IMR-90 (cell line): ENCODE results near the gene RASSF3. TPM values are rescaled to one million over a fixed set of nuclear protein-coding genes. Genes with fewer than 3 reads are reported as not detected.

Experiments
- ATAC-seq: fragments of 200-7000 bp; cut with Tn5 transposase; 2 replicates; pipeline ENCODE4 v1.9.1; 2020; ENCODE audit warnings: low read depth, mild to moderate bottlenecking, moderate library complexity
- BruUV-seq: library from RNA; stranded (reverse); fragments of 400-500 nt; replicated peaks from 2 replicates; lab custom pipeline; 2021; lab: Mats Ljungman, UMichigan
- CTCF ChIA-PET: fragments of 300-600 bp; formaldehyde crosslinking; extraction: SDS; loops from one replicate; lab custom pipeline; 2021; ENCODE audit warnings: antibody characterized with exemption; lab: Yijun Ruan, JAX
- POLR2A ChIA-PET: fragments of 300-600 bp; sonication (Branson Sonifier 250); formaldehyde crosslinking; loops from one replicate; lab custom pipeline; 2022; ENCODE audit warnings: antibody characterized with exemption; ENCODE audit not compliant: unreplicated experiment; lab: Charles Lee
- DNase-seq: peaks from one replicate; pipeline ENCODE4 v3.0.0; 2013
- H2AFZ ChIP-seq: replicated peaks from 2 replicates; pipeline ENCODE3; 2013; ENCODE audit warnings: low read length, mild to moderate bottlenecking; ENCODE audit not compliant: poor library complexity
- H2AK5ac ChIP-seq: 2 replicates; pipeline ENCODE4 v1.6.1; 2013; ENCODE audit warnings: low read depth, low read length, inconsistent platforms
- H2AK9ac ChIP-seq: replicated peaks from 2 replicates; pipeline ENCODE3; 2013; ENCODE audit warnings: mild to moderate bottlenecking, low read depth, low read length, moderate library complexity; ENCODE audit not compliant: poor library complexity
- H2BK120ac ChIP-seq: 2 replicates; pipeline ENCODE4 v1.6.1; 2013; ENCODE audit warnings: low read depth, low read length, inconsistent platforms
- H2BK15ac ChIP-seq: 3 replicates; pipeline ENCODE4 v1.6.1; 2013; ENCODE audit warnings: low read depth, low read length, inconsistent platforms
- H2BK20ac ChIP-seq: 2 replicates; pipeline ENCODE4 v1.6.1; 2013; ENCODE audit warnings: low read depth, mild to moderate bottlenecking, inconsistent platforms, low read length, moderate library complexity
- H2BK5ac ChIP-seq: 2 replicates; pipeline ENCODE4 v1.6.1; 2013; ENCODE audit warnings: mild to moderate bottlenecking, low read depth, low read length, inconsistent platforms; ENCODE audit not compliant: poor library complexity, severe bottlenecking
- H3K14ac ChIP-seq: replicated peaks from 2 replicates; pipeline ENCODE4 v1.6.1; 2013; ENCODE audit warnings: low read depth, low read length, inconsistent platforms
- H3K18ac ChIP-seq: 2 replicates; pipeline ENCODE4 v1.6.1; 2013; ENCODE audit warnings: low read depth, low read length, control low read depth
- H3K23ac ChIP-seq: 2 replicates; pipeline ENCODE4 v1.6.1; 2013; ENCODE audit warnings: low read depth, low read length, inconsistent platforms
- H3K27ac ChIP-seq: 2 replicates; pipeline ENCODE4 v1.5.1; 2013; ENCODE audit warnings: mild to moderate bottlenecking, control low read depth, low read length; ENCODE audit not compliant: insufficient read depth
- H3K27me3 ChIP-seq: 2 replicates; pipeline ENCODE4 v1.6.1; 2013; ENCODE audit warnings: low read length; ENCODE audit not compliant: control insufficient read depth, insufficient read depth
- H3K36me3 ChIP-seq: 2 replicates; pipeline ENCODE4 v1.6.1; 2013; ENCODE audit warnings: low read length, mixed read lengths; ENCODE audit not compliant: control insufficient read depth, insufficient read depth
- H3K4ac ChIP-seq: 2 replicates; pipeline ENCODE4 v1.6.1; 2013; ENCODE audit warnings: low read depth, low read length, inconsistent platforms
- H3K4me1 ChIP-seq: 2 replicates; pipeline ENCODE4 v1.6.1; 2013; ENCODE audit warnings: low read length, mixed read lengths; ENCODE audit not compliant: control insufficient read depth, insufficient read depth
- H3K4me2 ChIP-seq: 2 replicates; pipeline ENCODE4 v1.6.1; 2013; ENCODE audit warnings: low read depth, mild to moderate bottlenecking, control low read depth, low read length, moderate library complexity
- H3K4me3 ChIP-seq: 2 replicates; pipeline ENCODE4 v1.5.1; 2013; ENCODE audit warnings: low read depth, mild to moderate bottlenecking, control low read depth, low read length, moderate library complexity; ENCODE audit not compliant: insufficient read depth
- H3K56ac ChIP-seq: 2 replicates; pipeline ENCODE4 v1.6.1; 2013; ENCODE audit warnings: low read length, inconsistent platforms; ENCODE audit not compliant: insufficient read depth; ENCODE audit errors: extremely low read depth
- H3K79me1 ChIP-seq, 2 experiments: 2 replicates each; pipeline ENCODE4 v1.6.1; 2013; ENCODE audit warnings: low read length in 2 of 2, inconsistent platforms in 1 of 2, low read depth in 1 of 2
- H3K9ac ChIP-seq: 2 replicates; pipeline ENCODE4 v1.6.1; 2013; ENCODE audit warnings: low read depth, low read length, control low read depth
- H3K9me1 ChIP-seq: 2 replicates; pipeline ENCODE4 v1.6.1; 2013; ENCODE audit warnings: low read length, inconsistent platforms; ENCODE audit not compliant: insufficient read depth
- H3K9me3 ChIP-seq: 2 replicates; pipeline ENCODE4 v1.6.1; 2013; ENCODE audit warnings: low read length; ENCODE audit not compliant: control insufficient read depth, insufficient read depth
- H4K20me1 ChIP-seq: 2 replicates; pipeline ENCODE4 v1.6.1; 2013; ENCODE audit warnings: low read length, inconsistent platforms; ENCODE audit not compliant: insufficient read depth
- H4K5ac ChIP-seq: 2 replicates; pipeline ENCODE4 v1.6.1; 2013; ENCODE audit warnings: mild to moderate bottlenecking, low read depth, low read length, control low read depth
- H4K8ac ChIP-seq, 2 experiments: 2 replicates each; pipeline ENCODE4 v1.6.1; 2013; ENCODE audit warnings: low read depth in 2 of 2, low read length in 2 of 2, control low read depth in 1 of 2, inconsistent platforms in 1 of 2
- H4K91ac ChIP-seq: 2 replicates; pipeline ENCODE4 v1.6.1; 2013; ENCODE audit warnings: low read depth, low read length, inconsistent platforms; ENCODE audit not compliant: insufficient read depth
- CEBPB ChIP-seq: IDR thresholded peaks from 2 replicates; pipeline ENCODE4 v1.6.1; 2012; ENCODE audit warnings: low read depth, low read length, improper control_type of control experiment
- MXI1 ChIP-seq: IDR thresholded peaks from 2 replicates; pipeline ENCODE4 v1.6.1; 2012; ENCODE audit warnings: low read depth, mild to moderate bottlenecking, low read length, moderate library complexity, borderline replicate concordance
- POLR2A ChIP-seq: IDR thresholded peaks from 2 replicates; pipeline ENCODE4 v1.6.1; 2012; ENCODE audit warnings: mild to moderate bottlenecking, low read depth, low read length
- WGBS, 2 experiments: methylation state at CpG; one replicate each; pipeline versions ENCODE4 v1.1.5 to v1.1.7; 2013; ENCODE audit warnings: missing lambda C conversion rate in 2 of 2; ENCODE audit not compliant: insufficient read length in 1 of 2; ENCODE audit errors: extremely low coverage in 2 of 2; 5-methylcytosine and 5-hydroxymethylcytosine counted together
- dilution Hi-C: fragments of 300-500 bp; cut with HindIII; formaldehyde crosslinking; loops from one replicate; pipeline ENCODE4 v1.14.3; 2018; ENCODE audit warnings: low sequenced_read_pairs; ENCODE audit not compliant: unreplicated experiment
- in situ Hi-C: fragments of 300-500 bp; cut with MboI; formaldehyde crosslinking; loops from 3 replicates; pipeline ENCODE4 v1.14.3; 2019; ENCODE audit warnings: low sequenced_read_pairs, inconsistent platforms, mixed read lengths
- intact Hi-C: fragments of 100-400 bp; cut with micrococcal nuclease; formaldehyde crosslinking; loops from 2 replicates; pipeline ENCODE4 v1.10.0; 2022
- polyA plus RNA-seq, 3 experiments: library from polyadenylated mRNA; depleted of rRNA; stranded (reverse); fragments of >200 nt; gene quantifications; 2 replicates each; pipeline ENCODE4 v1.2.3, GENCODE V29; 2012; ENCODE audit warnings: low replicate concordance in 1 of 3
- total RNA-seq: library from RNA; depleted of rRNA; stranded (reverse); fragments of >200 nt; gene quantifications from 2 replicates; pipeline ENCODE4 v1.2.3, GENCODE V29; 2012
- TF ChIP-seq, protein P1 (sequence below): fragments of 150-350 bp; IDR thresholded peaks from 2 replicates; pipeline ENCODE4 v1.6.1; 2017; ENCODE audit warnings: mild to moderate bottlenecking, antibody characterized with exemption, low read length, low read depth

The RASSF3 gene
- total and polyA plus RNA-seq, 2 of the 4 experiments (the other 2 are of a cell fraction), result 18.7 to 39.3 TPM

GRCh38 chr12:64595863-64596793, 14.2 kb upstream of the RASSF3 start:
- Histone ChIP-seq H3K36me3 (no peaks in the 10 kb centered on the region), H3K4ac (no peak overlapping the region), H3K27ac (no peak overlapping the region), H3K4me2 (no peak overlapping the region), H3K4me3 (no peak overlapping the region), H3K4me1 (no peaks in the 10 kb centered on the region), H3K56ac (no peak overlapping the region), H3K9me1 (no peaks in the 10 kb centered on the region), H2AFZ (no peak overlapping the region), H2BK120ac (no peak overlapping the region), H2AK5ac (no peak overlapping the region), H4K8ac (no peak overlapping the region), H4K91ac (no peak overlapping the region), H2BK20ac (no peak overlapping the region), H3K9me3 (peaks cover 2% of the 10 kb centered on the region; the same call in 1 of the 2 replicates), H3K9ac (no peak overlapping the region), H2AK9ac (no peak overlapping the region), H3K23ac (no peak overlapping the region), H2BK5ac (no peak overlapping the region), H2BK15ac (no peak overlapping the region), H4K5ac (no peak overlapping the region), H3K18ac (no peak overlapping the region), H3K14ac (no peak overlapping the region), H3K79me1 (no peaks in the 10 kb centered on the region), H4K20me1 (no peaks in the 10 kb centered on the region), H3K27me3 (no peaks in the 10 kb centered on the region)
- intact Hi-C loops (no loop called here), dilution Hi-C loops (no loop called here), in situ Hi-C loops (no loop called here)
- DNase-seq, result no peak
- WGBS, 2 experiments, result 89% methylated on average over 1 of the region's 6 CpGs; no CpG with 5 or more reads in 1 of the 2 experiments
- CTCF ChIA-PET, result interaction anchor here (0.7 to 1.2 kb wide), 2 partner anchors 12 to 102 kb away, joined by 3 read pairs; no protein-coding TSS in a partner anchor
- TF ChIP-seq POLR2A (no peak), MXI1 (no peak), CEBPB (no peak)
- TF ChIP-seq, protein P1, sequence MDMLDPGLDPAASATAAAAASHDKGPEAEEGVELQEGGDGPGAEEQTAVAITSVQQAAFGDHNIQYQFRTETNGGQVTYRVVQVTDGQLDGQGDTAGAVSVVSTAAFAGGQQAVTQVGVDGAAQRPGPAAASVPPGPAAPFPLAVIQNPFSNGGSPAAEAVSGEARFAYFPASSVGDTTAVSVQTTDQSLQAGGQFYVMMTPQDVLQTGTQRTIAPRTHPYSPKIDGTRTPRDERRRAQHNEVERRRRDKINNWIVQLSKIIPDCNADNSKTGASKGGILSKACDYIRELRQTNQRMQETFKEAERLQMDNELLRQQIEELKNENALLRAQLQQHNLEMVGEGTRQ, result no peak
- POLR2A ChIA-PET, result no interaction called here
- BruUV-seq, result no TSS peak
- no peak for ATAC-seq
